T-helper 22 cell (primary cell): ENCODE data around the gene UBE2R2.
"Not testable (repeated sequence)": the region's sequence is repeated elsewhere in the genome, so short reads cannot be mapped to it uniquely, and the experiment has no call there.

Experiments
- DNase-seq: peaks from one replicate; pipeline ENCODE4 v3.0.0-alpha.2; 2020; ENCODE audit warnings: low read depth

Gene UBE2R2

GRCh38 chr9:33927694-33928093 lies 110.7 kb downstream of the UBE2R2 start:
- DNase-seq = no peak

- DNase-seq = no peak
Measured at GRCh38 chr9:33931326-33931725, 114.4 kb downstream of the UBE2R2 start.

- no peak for DNase-seq
Measured at GRCh38 chr9:33932078-33932807, 115.3 kb downstream of the UBE2R2 start.

GRCh38 chr9:33934188-33934878 lies 117.4 kb downstream of the UBE2R2 start:
- no peak for DNase-seq

GRCh38 chr9:33939924-33940874 lies 123.2 kb downstream of the UBE2R2 start:
- DNase-seq = no peak

- no peak for DNase-seq
Measured at GRCh38 chr9:33942471-33943083, 125.6 kb downstream of the UBE2R2 start.

- DNase-seq = no peak
Measured at GRCh38 chr9:33943389-33943788, 126.4 kb downstream of the UBE2R2 start.

GRCh38 chr9:33946779-33947535 lies 130.0 kb downstream of the UBE2R2 start:
- DNase-seq = no peak

- DNase-seq = no peak
Measured at GRCh38 chr9:33950371-33950770, 133.4 kb downstream of the UBE2R2 start.

- no peak for DNase-seq
Measured at GRCh38 chr9:33952066-33952465, 135.1 kb downstream of the UBE2R2 start.

GRCh38 chr9:33956544-33956943 lies 139.6 kb downstream of the UBE2R2 start:
- no peak for DNase-seq

- DNase-seq = no peak
Measured at GRCh38 chr9:33959725-33960124, 142.8 kb downstream of the UBE2R2 start.

GRCh38 chr9:33962468-33962867 lies 145.5 kb downstream of the UBE2R2 start:
- not testable (repeated sequence) for DNase-seq

- DNase-seq = no peak
Measured at GRCh38 chr9:33964086-33964768, 147.3 kb downstream of the UBE2R2 start.
